M059J (cell line): ENCODE data around the gene ADCY2. TPM values are rescaled to one million over a fixed set of nuclear protein-coding genes. Genes with fewer than 3 reads are reported as not detected.
A peak's percentile ranks its signal among the peaks of the same experiment; 100 is the strongest.

Experiments used
- DNase-seq: peaks from one replicate; pipeline ENCODE4 v3.0.0-alpha.2; 2012; ENCODE audit warnings: low read depth
- total RNA-seq: library from RNA; depleted of rRNA; stranded (reverse); fragments of >200 nt; shearing (Covaris generic); gene quantifications from 2 replicates; pipeline ENCODE4 v1.2.3, GENCODE V29; 2014

ADCY2 gene
- total RNA-seq, 1 experiment from 2014 or later: not detected

GRCh38 chr5:7742241-7742656 is 346.3 kb downstream of the ADCY2 start:
- peak; percentile 53 for DNase-seq

GRCh38 chr5:7745882-7746610 is 350.1 kb downstream of the ADCY2 start:
- DNase-seq: peak; percentile 60

DNA sequence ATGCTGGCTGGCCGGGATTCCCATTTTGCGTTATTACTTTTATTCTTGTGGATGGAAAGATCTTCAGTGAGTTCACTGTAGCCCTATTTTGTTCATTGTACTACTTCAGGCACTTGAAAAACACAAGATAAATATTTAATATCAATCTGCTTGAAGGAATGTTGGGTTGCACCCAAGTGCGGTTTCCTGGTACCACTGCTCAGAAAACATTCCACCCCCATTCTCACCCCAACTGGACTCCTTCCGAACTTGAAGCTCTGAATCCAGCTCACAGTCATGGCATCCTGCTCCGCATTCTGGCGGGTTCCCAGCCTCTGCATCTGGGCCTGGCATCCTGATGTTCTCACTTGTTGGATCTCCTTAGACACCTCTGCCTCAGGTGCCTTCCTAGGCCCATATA is 351.8 kb downstream of the ADCY2 start:
- DNase-seq: no peak

GRCh38 chr5:7749626-7750025 is 353.7 kb downstream of the ADCY2 start:
- DNase-seq: no peak

- DNase-seq: no peak
These were observed 355.9 kb downstream of the ADCY2 start for GRCh38 chr5:7751874-7752273.

DNA sequence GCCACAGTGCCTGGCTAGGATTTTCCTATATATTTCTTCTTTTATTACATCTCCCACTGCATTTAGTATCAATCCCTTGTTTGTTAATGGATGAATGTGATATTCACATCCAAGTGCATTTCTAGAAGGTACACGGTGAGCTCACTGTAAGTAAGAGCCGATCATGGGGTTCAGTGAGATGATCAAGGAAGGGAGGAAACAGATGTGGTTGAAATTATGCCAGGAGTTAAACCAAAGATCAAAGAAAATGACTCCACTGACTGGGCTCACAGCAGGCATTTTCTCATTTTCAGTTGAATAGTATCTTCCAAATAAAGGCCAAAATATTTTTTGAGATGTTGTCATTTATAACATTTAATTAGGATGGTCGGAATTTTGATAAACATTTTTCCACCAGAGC is 357.2 kb downstream of the ADCY2 start:
- no peak for DNase-seq

- DNase-seq: no peak
These were observed 357.7 kb downstream of the ADCY2 start for GRCh38 chr5:7753596-7753995.

GRCh38 chr5:7754490-7754889 is 358.6 kb downstream of the ADCY2 start:
- no peak for DNase-seq

DNA sequence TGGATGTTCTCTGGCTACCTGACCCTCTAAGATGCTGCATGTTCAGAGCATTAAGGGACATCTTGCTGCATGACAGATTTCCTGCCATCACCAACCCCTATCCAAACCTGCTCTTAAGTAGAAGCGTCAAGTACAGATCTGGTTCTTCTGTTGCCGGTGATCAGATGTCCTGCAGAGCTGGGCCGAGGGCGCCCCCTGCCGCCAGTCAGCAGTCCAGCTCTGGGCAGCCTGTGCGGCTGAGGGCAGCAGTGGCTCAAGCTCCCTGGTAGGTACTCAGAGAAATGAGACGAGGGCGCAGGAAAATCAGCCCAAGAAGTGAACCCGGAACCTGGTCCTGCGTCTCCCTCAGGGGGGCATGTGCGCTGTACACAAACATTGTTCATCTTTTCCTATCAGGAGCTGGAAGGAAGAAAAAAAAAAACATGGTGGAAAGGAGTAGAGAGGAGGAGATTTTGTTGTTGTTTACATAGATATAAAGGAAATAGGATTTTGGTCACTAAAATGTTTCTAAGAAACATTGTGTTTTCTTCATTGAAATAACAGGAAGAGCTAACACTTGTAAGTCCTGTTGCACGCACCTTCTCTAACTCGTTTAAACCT is 359.2 kb downstream of the ADCY2 start:
- DNase-seq: peak; percentile 47

- DNase-seq: no peak
These were observed 360.0 kb downstream of the ADCY2 start for GRCh38 chr5:7755958-7756357.

GRCh38 chr5:7756453-7756852 is 360.5 kb downstream of the ADCY2 start:
- DNase-seq: no peak

GRCh38 chr5:7759257-7759871 is 363.4 kb downstream of the ADCY2 start:
- peak; percentile 27 for DNase-seq

GRCh38 chr5:7759951-7760580 is 364.1 kb downstream of the ADCY2 start:
- peak; percentile 22 for DNase-seq

GRCh38 chr5:7762267-7762666 is 366.3 kb downstream of the ADCY2 start:
- DNase-seq: no peak

DNA sequence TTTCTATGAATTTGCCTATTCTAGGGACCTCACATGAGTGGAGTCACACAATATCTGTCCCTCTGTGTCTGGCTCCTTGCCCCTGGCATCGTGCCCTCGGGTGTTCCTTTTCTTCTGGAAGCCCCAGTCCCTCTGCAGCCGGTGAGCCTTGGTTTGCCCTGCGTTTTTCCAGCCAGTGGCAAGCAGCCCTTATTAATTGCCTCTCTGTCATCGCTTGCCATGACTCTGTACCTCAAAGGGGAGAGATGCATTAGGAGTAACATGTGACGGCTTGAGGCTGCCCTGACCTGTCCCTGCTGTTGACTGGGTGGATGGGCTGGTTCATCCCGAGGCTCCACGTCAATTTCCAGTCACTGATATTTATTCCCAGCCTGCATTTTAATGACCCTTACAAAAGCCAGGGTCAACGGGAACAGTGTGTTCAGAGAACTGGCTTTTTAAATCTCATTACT is 367.7 kb downstream of the ADCY2 start:
- no peak for DNase-seq

DNA sequence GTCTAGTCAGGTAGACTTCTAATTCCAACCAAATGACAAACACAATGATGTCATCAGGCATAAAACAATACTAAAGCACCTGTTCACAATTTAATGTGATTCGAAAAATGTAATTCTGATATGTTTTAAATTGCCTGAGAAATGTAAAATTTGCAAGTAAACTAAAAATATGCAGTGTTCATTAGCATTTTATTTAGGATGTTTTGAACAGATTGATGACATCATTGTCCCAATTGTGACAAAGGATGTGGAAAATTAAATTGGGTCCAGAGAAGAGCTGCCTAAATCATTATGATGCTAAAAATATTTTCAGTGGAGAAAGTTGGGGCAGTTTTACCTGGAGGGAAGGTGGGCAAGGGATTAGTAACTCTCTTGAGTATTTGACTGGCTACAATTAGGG is 368.5 kb downstream of the ADCY2 start:
- DNase-seq: no peak

DNA sequence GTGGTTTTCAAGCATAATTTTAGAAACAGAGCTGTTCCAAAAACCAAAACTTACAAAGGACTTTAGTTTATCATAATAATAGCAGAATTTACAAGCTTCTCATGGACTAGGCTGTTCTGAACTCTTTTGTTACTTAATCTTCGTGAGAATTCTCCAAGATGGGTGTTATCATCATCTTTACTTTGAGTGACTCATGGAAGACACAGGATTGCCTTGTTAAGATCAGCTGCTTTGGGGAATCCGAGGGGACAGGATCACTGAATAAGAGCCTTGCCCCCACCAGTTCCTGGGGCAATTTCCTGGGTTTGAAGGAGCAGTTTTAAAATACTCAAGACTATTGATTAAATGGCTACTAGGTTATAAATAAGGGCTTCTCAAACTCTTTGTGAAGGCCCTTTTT is 374.5 kb downstream of the ADCY2 start:
- no peak for DNase-seq

GRCh38 chr5:7772141-7772540 is 376.2 kb downstream of the ADCY2 start:
- DNase-seq: no peak

GRCh38 chr5:7773178-7773577 is 377.2 kb downstream of the ADCY2 start:
- DNase-seq: no peak

DNA sequence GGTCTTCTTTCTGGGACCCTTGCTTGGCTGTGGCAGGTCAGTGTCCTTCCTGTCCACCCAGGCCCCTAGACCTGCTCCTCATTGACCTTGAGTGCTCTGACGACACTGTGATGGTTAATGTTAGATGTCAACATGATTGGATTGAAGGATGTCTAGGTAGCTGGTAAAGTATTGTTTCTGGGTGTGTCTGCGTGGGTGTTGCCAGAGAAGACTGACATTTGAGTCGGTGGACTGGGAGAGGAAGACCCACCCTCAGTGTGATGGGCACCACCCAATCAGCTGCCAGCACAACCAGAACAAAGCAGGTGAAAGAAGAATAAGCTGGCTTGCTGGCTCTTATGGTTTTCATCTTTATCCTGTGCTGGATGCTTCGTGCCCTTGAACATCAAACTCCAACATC is 380.5 kb downstream of the ADCY2 start:
- DNase-seq: no peak

GRCh38 chr5:7779019-7780005 is 383.4 kb downstream of the ADCY2 start:
- no peak for DNase-seq
